ENCODE data around the gene NRXN2. TPM values are rescaled to one million over a fixed set of nuclear protein-coding genes. Genes with fewer than 3 reads are reported as not detected.

Gene NRXN2
- total RNA-seq, 2 experiments from 2014 or later = 0.07 to 0.22 TPM

- Mint-ChIP-seq H3K36me3 (ENCODE audit: low read depth) (peaks cover 2% of the 10 kb centered on the region), H3K9me3 (no peaks in the 10 kb centered on the region)
- POLR2A ChIA-PET = interaction anchor here (1.1 to 16.1 kb wide), 4 partner anchors 22 to 66 kb away, joined by 3 to 331 read pairs (median 3); partner anchors contain the start of genes MEN1, PYGM and SF1
These were observed 22.2 kb upstream of the NRXN2 start for GRCh38 chr11:64745189-64745520.

GRCh38 chr11:64744544-64745188 lies 21.7 kb upstream of the NRXN2 start:
- intact Hi-C loops (cut with micrococcal nuclease) = loop anchor here (10.0 kb wide), 1 partner anchor 60 kb away; no protein-coding TSS in a partner anchor
- ChIA-PET POLR2A (interaction anchor here (1.1 to 16.1 kb wide), 4 partner anchors 23 to 66 kb away, joined by 3 to 331 read pairs (median 3); partner anchors contain the start of genes MEN1, PYGM and SF1), CTCF (interaction anchor here (0.7 to 6.8 kb wide), 16 partner anchors 11 to 391 kb away, joined by 3 to 54 read pairs (median 5); partner anchors contain the start of genes EHD1, PYGM and SF1)
- H3K36me3 Mint-ChIP-seq (ENCODE audit: low read depth) = no peaks in the 10 kb centered on the region
- no peaks in the 10 kb centered on the region for H3K27me3 Mint-ChIP-seq
- H3K4me1 Mint-ChIP-seq (ENCODE audit: low read depth) = peaks cover 19% of the 10 kb centered on the region
- peak overlapping the region; percentile 73 for H3K4me3 Mint-ChIP-seq
- ATAC-seq (no peak), DNase-seq (peak; percentile 40)
- no peak for TF ChIP-seq CTCF (IDR thresholded peaks at IDR 0.05)
- no peak overlapping the region for H3K27ac Mint-ChIP-seq
- no peaks in the 10 kb centered on the region for H3K9me3 Mint-ChIP-seq

More at GRCh38 chr11:64745189-64745520, 22.2 kb upstream of the NRXN2 start:
- TF ChIP-seq CTCF (IDR thresholded peaks at IDR 0.05) = no peak
- Mint-ChIP-seq H3K4me3 (peak overlapping the region; percentile 73), H3K27me3 (no peaks in the 10 kb centered on the region), H3K4me1 (ENCODE audit: low read depth) (peaks cover 21% of the 10 kb centered on the region), H3K27ac (peak overlapping the region; percentile 89)
- peak; percentile 18 for ATAC-seq
- peak; percentile 78 for DNase-seq
- CTCF ChIA-PET = interaction anchor here (1.6 to 6.8 kb wide), 6 partner anchors 11 to 55 kb away, joined by 4 to 54 read pairs (median 22); no protein-coding TSS in a partner anchor
- intact Hi-C loops (cut with micrococcal nuclease) = loop anchor here (10.0 kb wide), 1 partner anchor 60 kb away; no protein-coding TSS in a partner anchor

GRCh38 chr11:64743591-64744543 lies 20.9 kb upstream of the NRXN2 start, which contains the start of gene RASGRP2:
Gene RASGRP2, minus strand, starts transcription at chr11:64744142. Its CDS starts 1,276 bp downstream, at chr11:64742866.
- intact Hi-C loops (cut with micrococcal nuclease) = loop anchor here (10.0 kb wide), 1 partner anchor 59 kb away; no protein-coding TSS in a partner anchor
- no peaks in the 10 kb centered on the region for H3K36me3 Mint-ChIP-seq (ENCODE audit: low read depth)
- DNase-seq = peak; percentile 90
- no peaks in the 10 kb centered on the region for H3K9me3 Mint-ChIP-seq
- CTCF ChIA-PET = interaction anchor here (0.6 to 6.8 kb wide), 19 partner anchors 10 to 391 kb away, joined by 3 to 54 read pairs (median 5); partner anchors contain the start of genes EHD1, PYGM and SF1
- POLR2A ChIA-PET = interaction anchor here (1.1 to 16.1 kb wide), 6 partner anchors 23 to 120 kb away, joined by 3 to 331 read pairs (median 3); partner anchors contain the start of genes MEN1, PYGM and SF1
- H3K4me1 Mint-ChIP-seq (ENCODE audit: low read depth) = peaks cover 20% of the 10 kb centered on the region
- ATAC-seq = peak; percentile 59
- peak; percentile 47 for TF ChIP-seq CTCF (IDR thresholded peaks at IDR 0.05)
- H3K27ac Mint-ChIP-seq = peak within 1 kb of the TSS; percentile 22
- no peaks in the 10 kb centered on the region for H3K27me3 Mint-ChIP-seq
- peak within 1 kb of the TSS; percentile 65 for H3K4me3 Mint-ChIP-seq

GRCh38 chr11:64742889-64743590 lies 20.0 kb upstream of the NRXN2 start:
- DNase-seq (peak; percentile 73), ATAC-seq (peak; percentile 38)
- intact Hi-C loops (cut with micrococcal nuclease) = loop anchor here (10.0 kb wide), 1 partner anchor 58 kb away; no protein-coding TSS in a partner anchor
- no peaks in the 10 kb centered on the region for H3K9me3 Mint-ChIP-seq
- H3K36me3 Mint-ChIP-seq (ENCODE audit: low read depth) = no peaks in the 10 kb centered on the region
- peaks cover 20% of the 10 kb centered on the region for H3K4me1 Mint-ChIP-seq (ENCODE audit: low read depth)
- peak; percentile 91 for TF ChIP-seq CTCF (IDR thresholded peaks at IDR 0.05)
- ChIA-PET POLR2A (interaction anchor here (1.3 to 16.1 kb wide), 3 partner anchors 24 to 121 kb away, joined by 3 to 331 read pairs (median 3); partner anchors contain the start of genes PYGM and SF1), CTCF (interaction anchor here (0.6 to 6.8 kb wide), 21 partner anchors 9 to 448 kb away, joined by 3 to 54 read pairs (median 5); partner anchors contain the start of genes PYGM and SF1)
- H3K4me3 Mint-ChIP-seq = peak overlapping the region; percentile 31
- no peak overlapping the region for H3K27ac Mint-ChIP-seq
- H3K27me3 Mint-ChIP-seq = no peaks in the 10 kb centered on the region
